DOHH2 (cell line): ENCODE results near the gene USP6NL.

ENCODE experiments used
- EZH2phosphoT487 ChIP-seq: fragments of 200-600 bp; sonication (generic); IDR thresholded peaks from 2 replicates; pipeline ENCODE4 v1.6.1; 2017; ENCODE audit warnings: borderline replicate concordance, mild to moderate bottlenecking, antibody characterized with exemption, low read length, moderate library complexity, mixed read lengths
- TF ChIP-seq, protein P1 (sequence below): fragments of 200-600 bp; sonication (generic); IDR thresholded peaks from one replicate; pipeline ENCODE4 v1.5.1; 2014; ENCODE audit warnings: antibody characterized with exemption, mild to moderate bottlenecking, low read depth, low read length; ENCODE audit not compliant: poor library complexity, severe bottlenecking

- TF ChIP-seq, protein P1, sequence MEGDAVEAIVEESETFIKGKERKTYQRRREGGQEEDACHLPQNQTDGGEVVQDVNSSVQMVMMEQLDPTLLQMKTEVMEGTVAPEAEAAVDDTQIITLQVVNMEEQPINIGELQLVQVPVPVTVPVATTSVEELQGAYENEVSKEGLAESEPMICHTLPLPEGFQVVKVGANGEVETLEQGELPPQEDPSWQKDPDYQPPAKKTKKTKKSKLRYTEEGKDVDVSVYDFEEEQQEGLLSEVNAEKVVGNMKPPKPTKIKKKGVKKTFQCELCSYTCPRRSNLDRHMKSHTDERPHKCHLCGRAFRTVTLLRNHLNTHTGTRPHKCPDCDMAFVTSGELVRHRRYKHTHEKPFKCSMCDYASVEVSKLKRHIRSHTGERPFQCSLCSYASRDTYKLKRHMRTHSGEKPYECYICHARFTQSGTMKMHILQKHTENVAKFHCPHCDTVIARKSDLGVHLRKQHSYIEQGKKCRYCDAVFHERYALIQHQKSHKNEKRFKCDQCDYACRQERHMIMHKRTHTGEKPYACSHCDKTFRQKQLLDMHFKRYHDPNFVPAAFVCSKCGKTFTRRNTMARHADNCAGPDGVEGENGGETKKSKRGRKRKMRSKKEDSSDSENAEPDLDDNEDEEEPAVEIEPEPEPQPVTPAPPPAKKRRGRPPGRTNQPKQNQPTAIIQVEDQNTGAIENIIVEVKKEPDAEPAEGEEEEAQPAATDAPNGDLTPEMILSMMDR, result no peak
- no peak for TF ChIP-seq EZH2phosphoT487
Measured at GRCh38 chr10:11612021-11613001, 861 bp upstream of the USP6NL start.
